ENCODE results near the gene ABHD16B. TPM values are rescaled to one million over a fixed set of nuclear protein-coding genes. Genes with fewer than 3 reads are reported as not detected.

ABHD16B gene
- not detected for total RNA-seq
- under 1 TPM; 0.29 to 0.60 (median 0.57) TPM for polyA plus RNA-seq
- 0 to 0.09 (median 0) reads per million in 6 experiments for total RNA-seq

GRCh38 chr20:63861365-63861934 is at the start of gene ABHD16B:
TSS of gene ABHD16B (plus strand) at chr20:63861498. CDS start at chr20:63861541, 43 bp downstream.
- H3K36me3 Mint-ChIP-seq, result peaks cover 0 to 8% (median 6%) of the 10 kb centered on the region in 3 donors
- peaks cover 22 to 61% (median 58%) of the 10 kb centered on the region in 4 donors for H3K4me1 Mint-ChIP-seq
- H3K4me3 Mint-ChIP-seq, result peak within 1 kb of the TSS in 2 of 10 donors; percentile 30 to 34
- no peaks in the 10 kb centered on the region for H3K9me3 Mint-ChIP-seq
- H3K27ac Mint-ChIP-seq, result peak within 1 kb of the TSS in 5 of 10 donors; percentile 36 to 94 (median 59)
- POLR2A ChIA-PET, result interaction anchor here (0.6 to 1.6 kb wide), 2 partner anchors 80 to 125 kb away, joined by 3 to 6 read pairs; partner anchors contain the start of gene LIME1
- no peaks in the 10 kb centered on the region for H3K27me3 Mint-ChIP-seq
- ATAC-seq, result no peak
- DNase-seq, result no peak

GRCh38 chr20:63814891-63815614 is 46.2 kb upstream of the ABHD16B start:
- ATAC-seq, result no peak
- Mint-ChIP-seq H3K36me3 (no peaks in the 10 kb centered on the region), H3K9me3 (no peaks in the 10 kb centered on the region), H3K4me3 (no peak overlapping the region), H3K27ac (peak overlapping the region in 1 of 10 donors; percentile 79), H3K4me1 (peaks cover 0 to 7% (median 1%) of the 10 kb centered on the region in 4 donors), H3K27me3 (no peaks in the 10 kb centered on the region)
- POLR2A ChIA-PET, result interaction anchor here (0.5 kb wide), 1 partner anchor 146 kb away, joined by 3 read pairs; no protein-coding TSS in a partner anchor
- no peak for DNase-seq

- no peaks in the 10 kb centered on the region for H3K36me3 Mint-ChIP-seq
- DNase-seq (no peak), ATAC-seq (no peak)
- POLR2A ChIA-PET, result no interaction called here
- peak overlapping the region in 1 of 10 donors; percentile 79 for H3K27ac Mint-ChIP-seq
- H3K9me3 Mint-ChIP-seq, result no peaks in the 10 kb centered on the region
- H3K27me3 Mint-ChIP-seq, result no peaks in the 10 kb centered on the region
- peaks cover 0 to 7% (median 1%) of the 10 kb centered on the region in 4 donors for H3K4me1 Mint-ChIP-seq
- peak overlapping the region in 1 of 10 donors; percentile 64 for H3K4me3 Mint-ChIP-seq
These were observed 45.6 kb upstream of the ABHD16B start for GRCh38 chr20:63815615-63816253.

- POLR2A ChIA-PET, result interaction anchor here (0.6 kb wide), 1 partner anchor 26 kb away, joined by 3 read pairs; no protein-coding TSS in a partner anchor
- H3K27me3 Mint-ChIP-seq, result peaks cover 3 to 12% (median 4%) of the 10 kb centered on the region in 5 donors
- H3K27ac Mint-ChIP-seq, result peak overlapping the region in 8 of 10 donors; percentile 30 to 82 (median 62)
- DNase-seq (no peak), ATAC-seq (no peak)
- H3K36me3 Mint-ChIP-seq, result no peaks in the 10 kb centered on the region
- peak overlapping the region in 6 of 10 donors; percentile 0 to 57 (median 26) for H3K4me3 Mint-ChIP-seq
- H3K9me3 Mint-ChIP-seq, result no peaks in the 10 kb centered on the region
- H3K4me1 Mint-ChIP-seq, result peaks cover 0 to 7% (median 1%) of the 10 kb centered on the region in 4 donors
These were observed 41.9 kb upstream of the ABHD16B start for GRCh38 chr20:63819224-63819921.

- Mint-ChIP-seq H3K27me3 (peaks cover 8 to 26% (median 15%) of the 10 kb centered on the region in 5 donors), H3K4me1 (peaks cover 0 to 7% (median 1%) of the 10 kb centered on the region in 4 donors), H3K4me3 (no peak overlapping the region), H3K27ac (peak overlapping the region in 1 of 10 donors; percentile 18), H3K36me3 (no peaks in the 10 kb centered on the region), H3K9me3 (no peaks in the 10 kb centered on the region)
- ATAC-seq (no peak), DNase-seq (no peak)
- POLR2A ChIA-PET, result no interaction called here
These were observed 39.5 kb upstream of the ABHD16B start for GRCh38 chr20:63821811-63822210.

- no peak overlapping the region for H3K4me3 Mint-ChIP-seq
- no peaks in the 10 kb centered on the region for H3K9me3 Mint-ChIP-seq
- ATAC-seq, result no peak
- no peaks in the 10 kb centered on the region for H3K36me3 Mint-ChIP-seq
- no peak for DNase-seq
- peaks cover 8 to 30% (median 18%) of the 10 kb centered on the region in 5 donors for H3K27me3 Mint-ChIP-seq
- POLR2A ChIA-PET, result no interaction called here
- peaks cover 0 to 7% (median 1%) of the 10 kb centered on the region in 4 donors for H3K4me1 Mint-ChIP-seq
- peak overlapping the region in 1 of 10 donors; percentile 18 for H3K27ac Mint-ChIP-seq
These were observed 39.0 kb upstream of the ABHD16B start for GRCh38 chr20:63822276-63822696.

- POLR2A ChIA-PET, result no interaction called here
- Mint-ChIP-seq H3K9me3 (no peaks in the 10 kb centered on the region), H3K4me3 (no peak overlapping the region)
These were observed 37.5 kb upstream of the ABHD16B start for GRCh38 chr20:63823691-63824311.

GRCh38 chr20:63825331-63826118 is 35.8 kb upstream of the ABHD16B start:
- peaks cover 22 to 54% (median 38%) of the 10 kb centered on the region in 5 donors for H3K27me3 Mint-ChIP-seq
- peak overlapping the region in 1 of 10 donors; percentile 59 for H3K27ac Mint-ChIP-seq

More at GRCh38 chr20:63823691-63824311, 37.5 kb upstream of the ABHD16B start:
- Mint-ChIP-seq H3K4me1 (peaks cover 0 to 7% (median 1%) of the 10 kb centered on the region in 4 donors), H3K36me3 (no peaks in the 10 kb centered on the region), H3K27ac (no peak overlapping the region), H3K27me3 (peaks cover 13 to 40% (median 24%) of the 10 kb centered on the region in 5 donors)
- no peak for ATAC-seq
- DNase-seq, result no peak

GRCh38 chr20:63826753-63827152 is 34.5 kb upstream of the ABHD16B start:
- Mint-ChIP-seq H3K4me3 (no peak overlapping the region), H3K27ac (no peak overlapping the region), H3K9me3 (no peaks in the 10 kb centered on the region), H3K36me3 (peaks cover 0 to 5% (median 5%) of the 10 kb centered on the region in 3 donors), H3K4me1 (peaks cover 8 to 13% (median 9%) of the 10 kb centered on the region in 4 donors), H3K27me3 (peaks cover 22 to 54% (median 37%) of the 10 kb centered on the region in 5 donors)
- ATAC-seq (no peak), DNase-seq (no peak)
- POLR2A ChIA-PET, result no interaction called here

More at GRCh38 chr20:63825331-63826118, 35.8 kb upstream of the ABHD16B start:
- no peak for DNase-seq
- Mint-ChIP-seq H3K4me3 (no peak overlapping the region), H3K4me1 (peaks cover 8 to 13% (median 9%) of the 10 kb centered on the region in 4 donors), H3K9me3 (no peaks in the 10 kb centered on the region), H3K36me3 (peaks cover 0 to 5% (median 5%) of the 10 kb centered on the region in 3 donors)
- POLR2A ChIA-PET, result no interaction called here
- no peak for ATAC-seq

- H3K27me3 Mint-ChIP-seq, result peaks cover 22 to 51% (median 36%) of the 10 kb centered on the region in 5 donors
- peaks cover 0 to 5% (median 5%) of the 10 kb centered on the region in 3 donors for H3K36me3 Mint-ChIP-seq
- POLR2A ChIA-PET, result no interaction called here
- H3K4me3 Mint-ChIP-seq, result peak overlapping the region in 1 of 10 donors; percentile 19
- no peaks in the 10 kb centered on the region for H3K9me3 Mint-ChIP-seq
- DNase-seq, result no peak
- H3K4me1 Mint-ChIP-seq, result peaks cover 8 to 13% (median 9%) of the 10 kb centered on the region in 4 donors
- no peak for ATAC-seq
- H3K27ac Mint-ChIP-seq, result no peak overlapping the region
These were observed 33.2 kb upstream of the ABHD16B start for GRCh38 chr20:63828124-63828523.

- ATAC-seq (no peak), DNase-seq (no peak)
- no peak overlapping the region for H3K27ac Mint-ChIP-seq
- POLR2A ChIA-PET, result no interaction called here
- H3K9me3 Mint-ChIP-seq, result no peaks in the 10 kb centered on the region
- peak overlapping the region in 2 of 10 donors; percentile 19 to 58 for H3K4me3 Mint-ChIP-seq
- H3K27me3 Mint-ChIP-seq, result peaks cover 22 to 53% (median 36%) of the 10 kb centered on the region in 5 donors
- peaks cover 8 to 13% (median 9%) of the 10 kb centered on the region in 4 donors for H3K4me1 Mint-ChIP-seq
- peaks cover 0 to 5% (median 5%) of the 10 kb centered on the region in 3 donors for H3K36me3 Mint-ChIP-seq
These were observed 32.8 kb upstream of the ABHD16B start for GRCh38 chr20:63828545-63828944.

All from naive thymus-derived CD8-positive, alpha-beta T cell (primary cell).